Non-pigmented ciliary epithelial cell (primary cell): ENCODE data around the gene KANSL1.

ENCODE experiments used
- DNase-seq: peaks from one replicate; pipeline ENCODE4 v3.0.0-alpha.2; 2010; ENCODE audit warnings: low read depth

KANSL1 gene

DNA sequence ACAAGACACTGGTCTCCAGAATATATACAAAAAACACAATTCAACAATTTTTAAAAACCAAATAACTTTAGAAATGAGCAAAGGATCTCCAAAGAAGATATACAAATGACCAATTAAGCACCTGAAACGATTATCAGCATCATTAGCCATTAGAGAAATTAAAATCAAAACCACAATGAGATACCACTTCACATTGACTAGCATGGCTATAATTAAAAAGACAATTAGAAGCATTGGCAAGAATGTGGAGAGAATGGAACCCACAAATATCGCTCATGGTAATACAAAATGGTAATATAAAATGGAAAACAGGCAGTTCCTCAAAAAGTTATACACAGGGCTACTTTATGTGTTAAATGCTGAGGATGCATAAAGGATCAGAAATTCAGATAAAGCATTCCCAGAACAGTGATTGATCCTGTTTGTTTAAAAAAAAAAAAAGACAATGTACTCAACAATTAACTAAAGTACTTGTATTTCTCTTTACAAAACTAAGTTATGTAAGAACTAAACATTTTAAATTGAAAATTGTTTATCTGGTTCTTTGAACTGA, 52.5 kb downstream of the KANSL1 start:
- no peak for DNase-seq

GRCh38 chr17:46139432-46140210, 53.6 kb downstream of the KANSL1 start:
- no peak for DNase-seq

DNA sequence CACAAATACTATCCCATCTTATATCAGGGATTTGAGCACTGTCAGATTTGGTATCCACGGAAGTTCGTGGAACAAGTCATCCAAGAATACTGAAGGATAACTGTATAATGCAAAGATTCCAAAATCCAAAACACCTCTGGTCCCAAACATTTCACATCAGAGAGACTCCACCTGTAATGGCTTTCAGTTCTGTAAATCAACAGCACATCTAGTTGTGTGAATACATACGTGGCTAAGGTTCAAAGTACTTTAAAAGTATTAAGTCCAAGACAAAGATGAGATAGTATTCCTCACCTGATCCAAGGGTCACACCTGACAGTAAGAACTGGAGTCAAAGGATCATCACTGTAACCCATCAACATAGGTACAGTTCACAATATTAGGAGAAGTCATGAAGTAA, 54.8 kb downstream of the KANSL1 start:
- DNase-seq, result no peak

GRCh38 chr17:46136820-46137219, 56.4 kb downstream of the KANSL1 start:
- no peak for DNase-seq

DNA sequence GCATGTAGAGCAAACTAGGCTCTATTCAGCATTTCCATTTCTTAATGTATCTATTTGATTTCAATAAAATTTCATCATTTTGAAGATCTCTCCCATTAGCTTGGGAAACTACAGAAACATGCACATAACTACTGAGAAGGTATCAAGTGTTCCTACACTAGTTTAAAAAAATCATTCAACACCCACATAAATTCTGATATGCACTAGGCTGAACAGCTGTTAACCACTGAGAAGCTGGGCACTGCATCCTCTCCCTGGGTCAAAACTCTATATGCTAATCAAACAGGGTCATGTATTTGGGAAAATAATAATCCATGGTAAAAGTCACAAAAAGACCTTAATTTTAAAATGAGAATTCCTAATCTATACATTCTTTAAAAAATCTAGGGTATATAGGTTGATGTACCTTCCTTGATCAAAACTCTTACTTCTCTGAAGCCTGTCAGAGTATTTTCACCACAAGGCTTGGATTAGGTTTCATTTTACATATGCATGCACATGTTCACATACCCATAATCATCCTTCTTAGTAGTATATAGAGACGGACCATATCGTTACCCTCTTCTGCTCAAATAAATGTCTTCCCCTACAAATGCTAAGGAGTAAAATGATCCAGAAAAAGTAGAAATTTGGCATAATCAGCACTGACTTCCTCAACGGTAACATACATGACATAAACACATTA, 57.2 kb downstream of the KANSL1 start:
- no peak for DNase-seq

GRCh38 chr17:46135126-46135812, 58.0 kb downstream of the KANSL1 start:
- no peak for DNase-seq

DNA sequence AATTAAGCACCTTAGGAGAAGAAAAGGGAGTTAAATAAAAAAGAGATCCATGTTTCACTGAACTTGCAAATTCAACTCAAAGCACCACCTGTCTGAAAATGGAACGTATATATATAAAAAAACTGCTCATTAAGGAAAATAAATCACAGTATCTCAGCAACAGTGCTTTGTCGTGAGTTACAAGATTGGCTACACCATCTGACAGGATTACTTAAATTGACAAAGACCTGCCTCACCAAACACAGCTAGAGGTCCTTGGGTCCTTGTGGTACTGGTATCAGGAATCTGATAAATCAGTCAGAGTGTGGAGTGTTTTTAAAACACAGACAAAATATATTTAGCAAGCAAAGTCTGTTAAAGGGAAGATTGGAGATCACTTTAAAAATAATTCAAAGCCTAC, 63.9 kb downstream of the KANSL1 start:
- no peak for DNase-seq

DNA sequence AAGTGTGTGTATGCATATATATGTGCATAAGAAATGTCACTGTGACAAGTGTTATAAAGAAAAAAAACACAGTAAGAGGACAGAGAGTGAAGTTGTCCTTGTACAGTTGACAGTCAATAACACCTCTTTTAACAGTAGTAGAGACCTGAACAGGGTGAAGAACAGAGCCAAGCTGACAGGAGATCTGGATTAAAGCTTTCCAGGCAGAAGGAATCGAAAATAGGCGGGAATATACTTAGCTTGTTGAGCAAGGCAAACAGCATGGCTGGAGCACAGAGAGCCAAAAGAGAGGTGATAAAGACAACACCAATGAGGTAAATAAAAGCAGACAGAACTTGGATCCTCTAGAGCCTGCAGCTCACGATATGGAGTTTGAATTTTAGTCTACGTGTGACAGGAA, 64.8 kb downstream of the KANSL1 start:
- DNase-seq, result no peak

DNA sequence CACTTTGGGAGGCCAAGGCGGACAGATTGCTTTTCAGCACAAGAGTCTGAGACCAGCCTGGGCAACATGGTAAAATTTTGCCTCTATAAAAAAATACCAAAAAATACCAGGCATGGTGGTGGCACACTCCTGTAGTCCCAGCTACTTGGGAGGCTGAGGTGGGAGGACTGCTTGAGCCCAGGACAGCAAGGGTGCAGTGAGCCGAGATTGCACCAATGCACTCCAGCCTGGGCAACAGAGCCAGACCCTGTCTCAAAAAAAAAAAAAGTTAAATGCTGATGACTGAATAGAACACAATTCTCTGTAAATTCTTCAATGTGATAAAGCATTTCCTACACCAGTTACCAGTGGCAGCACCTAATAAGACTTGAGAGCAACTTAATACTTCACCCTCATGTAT, 65.7 kb downstream of the KANSL1 start:
- no peak for DNase-seq

GRCh38 chr17:46126840-46127239, 66.4 kb downstream of the KANSL1 start:
- DNase-seq, result no peak

DNA sequence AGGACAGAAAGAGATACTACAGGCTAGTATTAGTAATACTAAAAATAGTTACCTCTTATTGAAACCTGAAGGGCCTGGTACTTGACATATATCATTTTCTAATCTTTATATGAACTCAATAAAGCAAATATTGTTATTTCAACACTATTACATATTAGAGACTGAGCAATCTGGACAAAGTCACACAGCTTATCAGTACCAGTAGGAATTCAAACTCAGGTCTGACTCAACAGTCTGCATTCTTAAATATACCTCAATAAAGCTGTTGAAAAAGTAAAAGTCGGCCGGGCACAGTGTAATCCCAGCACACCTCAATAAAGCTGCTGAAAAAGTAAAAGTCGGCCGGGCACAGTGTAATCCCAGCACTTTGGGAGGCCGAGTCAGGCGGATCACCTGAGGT, 67.4 kb downstream of the KANSL1 start:
- DNase-seq, result peak; percentile 23

GRCh38 chr17:46124695-46125592, 68.3 kb downstream of the KANSL1 start:
- DNase-seq, result no peak

DNA sequence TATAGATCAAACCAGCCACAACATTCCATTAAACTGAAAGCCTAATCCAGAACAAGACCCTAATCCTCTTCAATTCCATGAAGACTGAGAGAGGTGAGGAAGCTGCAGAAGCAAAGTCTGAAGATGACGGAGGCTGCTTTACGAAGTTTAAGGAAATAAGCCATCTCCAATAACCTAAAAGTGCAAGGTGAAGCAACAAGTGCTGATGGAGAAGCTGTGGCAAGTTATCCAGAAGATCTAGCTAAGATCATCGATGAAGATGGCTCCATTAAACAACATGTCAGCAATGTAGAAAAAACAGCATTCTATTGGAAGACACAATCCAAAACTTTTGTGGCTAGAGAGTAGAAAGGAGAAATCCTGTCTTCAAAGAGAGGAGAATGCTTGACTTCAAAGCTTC, 69.6 kb downstream of the KANSL1 start:
- DNase-seq, result no peak

- no peak for DNase-seq
Measured at GRCh38 chr17:46122486-46122871, 70.8 kb downstream of the KANSL1 start.

GRCh38 chr17:46121841-46122485, 71.3 kb downstream of the KANSL1 start:
- DNase-seq, result no peak

DNA sequence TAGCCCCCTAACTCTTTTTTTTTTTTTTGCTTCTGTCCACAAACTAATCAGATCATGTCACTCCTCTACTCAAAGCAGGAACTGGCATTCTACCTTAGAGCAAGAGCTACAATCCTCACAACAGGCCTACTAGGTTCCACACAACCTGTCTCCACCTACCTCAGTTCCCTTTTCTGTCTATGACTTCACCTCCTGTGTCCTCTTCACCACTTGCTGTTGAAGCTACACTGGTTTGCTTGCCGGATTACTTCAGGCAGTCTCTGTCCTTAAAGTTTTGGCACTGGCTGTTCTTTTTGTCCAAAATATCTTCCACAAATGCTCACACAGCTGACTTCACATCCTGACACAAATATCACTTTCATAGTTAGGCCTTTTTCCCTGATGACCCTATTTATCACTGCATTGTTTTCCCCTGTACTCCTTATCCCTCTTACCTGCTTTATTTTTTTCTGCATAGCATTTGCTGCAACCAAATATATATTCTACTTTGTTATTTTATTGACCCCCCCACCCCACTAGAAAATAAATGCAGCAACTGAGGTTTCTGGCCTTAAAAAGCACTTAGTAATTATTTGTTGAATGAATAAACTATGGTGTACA, 72.0 kb downstream of the KANSL1 start:
- no peak for DNase-seq

- DNase-seq, result no peak
Measured at GRCh38 chr17:46120537-46120936, 72.7 kb downstream of the KANSL1 start.

DNA sequence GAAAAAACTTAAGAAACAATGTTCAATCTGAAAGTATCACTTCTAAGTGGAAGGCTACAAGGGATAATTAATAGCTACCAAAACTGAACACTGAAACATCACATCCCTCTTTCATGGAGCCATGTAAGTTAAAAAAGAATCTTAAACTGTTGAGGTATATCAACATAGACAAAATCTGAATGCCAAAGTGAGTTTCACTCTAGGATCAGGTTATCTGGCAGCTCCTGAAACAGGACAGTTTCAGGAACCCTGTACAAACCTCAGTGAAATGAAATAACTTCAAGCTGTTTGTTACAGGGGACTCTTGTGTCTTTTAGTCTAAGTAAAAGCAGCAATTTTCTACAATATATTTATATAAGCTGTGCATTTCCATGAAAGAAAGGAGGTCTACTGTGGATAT, 73.2 kb downstream of the KANSL1 start:
- DNase-seq, result no peak

GRCh38 chr17:46118964-46119363, 74.3 kb downstream of the KANSL1 start:
- no peak for DNase-seq

DNA sequence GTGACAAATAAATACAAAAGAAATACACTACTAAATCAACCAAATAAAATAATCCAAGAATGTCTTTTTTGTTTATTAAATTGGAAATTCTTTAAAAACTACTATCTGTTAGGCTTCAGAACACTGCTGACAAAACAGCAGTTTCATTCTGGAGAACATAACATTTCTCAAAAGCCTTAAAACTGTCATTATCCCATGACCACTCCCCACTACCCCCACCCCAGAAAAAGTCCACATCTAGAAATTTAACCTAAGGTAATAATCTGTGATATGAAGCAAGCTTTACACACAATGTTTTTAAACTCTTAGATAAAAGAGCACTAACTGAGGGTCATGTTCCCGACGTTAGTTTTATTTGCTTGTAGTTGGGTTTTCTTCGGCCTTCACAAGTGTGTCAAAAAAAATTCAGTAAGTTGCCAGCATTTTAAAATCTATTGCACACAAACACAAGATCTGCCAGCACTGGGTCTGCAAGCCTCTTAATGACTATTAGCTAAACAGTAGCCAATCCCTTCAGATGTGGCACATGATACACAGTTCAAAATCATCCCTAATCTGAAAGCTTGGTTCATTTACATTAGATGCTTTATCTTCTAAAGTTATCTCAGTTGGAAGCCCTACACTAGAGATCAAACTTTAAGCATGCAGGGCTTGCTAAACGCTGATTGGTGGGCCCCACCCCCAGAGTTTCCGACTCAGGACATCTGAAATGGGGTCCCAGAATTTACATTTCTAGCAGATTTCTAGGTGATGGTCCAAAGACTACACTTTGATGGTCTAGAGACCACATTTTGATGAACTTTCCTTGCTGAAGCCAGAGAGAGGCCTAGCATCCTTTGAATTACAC, 75.2 kb downstream of the KANSL1 start:
- no peak for DNase-seq
